Pulmonary artery endothelial cell (primary cell): Measurements from ENCODE around the gene RTBDN. TPM values are rescaled to one million over a fixed set of nuclear protein-coding genes. Genes with fewer than 3 reads are reported as not detected.
"Not testable (repeated sequence)": the region's sequence is repeated elsewhere in the genome, so short reads cannot be mapped to it uniquely, and the experiment has no call there.

ENCODE experiments used
- DNase-seq: peaks from one replicate; pipeline ENCODE4 v3.0.0-alpha.2; 2011; ENCODE audit warnings: low read depth, low spot score
- total RNA-seq: library from RNA; depleted of rRNA; stranded (reverse); fragments of >200 nt; gene quantifications from 2 replicates; pipeline ENCODE4 v1.2.3, GENCODE V29; 2014

RTBDN gene
- total RNA-seq, 1 donor from 2014 or later, result not detected

DNA sequence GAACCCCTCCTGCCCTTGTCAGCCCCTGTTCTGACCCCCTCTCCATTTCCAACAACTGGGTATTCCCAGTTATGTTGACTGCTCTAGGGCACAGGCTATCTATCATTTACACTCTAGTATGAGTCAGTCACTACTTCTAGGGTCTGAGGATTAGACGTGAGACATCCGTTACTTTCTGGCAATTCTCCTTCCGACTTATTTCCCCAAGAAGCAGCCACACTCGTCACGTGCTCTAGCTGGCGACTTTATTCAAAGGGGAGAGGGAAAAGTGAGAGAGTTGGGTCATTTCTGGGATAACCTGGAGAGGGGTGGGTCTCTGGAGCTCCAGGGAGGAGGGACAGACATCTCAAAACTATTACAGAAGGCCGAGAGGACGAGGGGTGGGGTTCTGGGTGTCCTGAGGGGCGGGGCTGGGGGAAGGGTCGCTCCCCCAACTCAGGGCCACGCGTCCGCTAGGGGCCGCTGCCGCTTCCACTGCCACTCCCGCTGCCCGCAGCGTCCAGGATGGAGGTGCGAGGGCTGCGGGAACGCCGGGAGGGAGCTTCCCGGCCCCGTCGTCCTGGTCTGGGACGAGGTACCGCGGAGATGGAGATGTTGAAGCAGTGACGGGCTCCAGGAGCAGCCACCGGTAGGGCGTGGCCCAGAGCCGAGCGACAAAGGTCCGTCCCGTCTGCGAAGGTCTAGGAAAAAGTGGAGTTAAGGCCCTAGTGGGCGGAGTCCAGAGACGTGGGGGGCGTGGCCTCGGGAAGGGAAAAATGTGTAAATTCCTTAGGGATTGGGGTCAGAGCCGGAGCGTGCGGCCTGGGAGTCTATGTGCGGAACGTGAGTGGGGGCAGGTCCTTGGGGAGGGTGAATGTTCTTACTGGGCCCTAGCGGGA, 8.9 kb downstream of the RTBDN start:
- DNase-seq, result no peak

DNA sequence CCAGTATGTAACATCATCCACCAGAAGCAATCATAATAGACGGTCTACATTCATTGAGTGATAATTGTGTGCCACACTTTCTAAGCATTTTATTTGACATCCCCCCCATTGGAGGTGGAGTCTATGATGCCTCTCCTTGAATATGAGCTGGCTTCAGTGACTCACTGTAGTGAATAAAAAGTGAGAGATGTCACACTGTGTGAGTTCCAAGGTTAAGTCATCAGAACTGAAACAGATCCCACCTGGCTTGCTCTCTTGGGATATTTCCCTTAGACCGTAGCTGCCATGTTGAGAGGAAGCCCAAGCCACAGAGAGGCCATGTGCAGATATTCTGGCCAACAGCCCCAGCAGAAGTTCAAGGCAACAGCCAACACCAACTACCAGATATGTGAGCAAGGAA, 12.6 kb downstream of the RTBDN start:
- DNase-seq, result no peak

DNA sequence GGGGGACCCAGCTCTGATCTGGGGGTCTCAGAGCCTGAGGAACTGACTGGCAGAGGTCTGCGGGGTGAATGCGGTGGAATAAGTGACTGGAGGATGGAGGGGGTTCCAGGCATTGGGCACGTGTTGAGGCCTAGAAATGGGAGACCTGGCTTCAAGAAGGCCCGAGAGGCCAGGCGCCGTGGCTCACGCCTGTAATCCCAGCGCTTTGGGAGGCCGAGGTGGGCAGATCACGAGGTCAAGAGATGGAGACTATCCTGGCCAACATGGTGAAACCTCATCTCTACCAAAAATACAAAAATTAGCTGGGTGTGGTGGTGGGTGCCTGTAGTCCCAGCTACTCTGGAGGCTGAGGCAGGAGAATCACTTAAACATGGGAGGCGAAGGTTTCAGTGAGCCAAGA, 16.6 kb downstream of the RTBDN start:
- DNase-seq, result not testable (repeated sequence)

DNA sequence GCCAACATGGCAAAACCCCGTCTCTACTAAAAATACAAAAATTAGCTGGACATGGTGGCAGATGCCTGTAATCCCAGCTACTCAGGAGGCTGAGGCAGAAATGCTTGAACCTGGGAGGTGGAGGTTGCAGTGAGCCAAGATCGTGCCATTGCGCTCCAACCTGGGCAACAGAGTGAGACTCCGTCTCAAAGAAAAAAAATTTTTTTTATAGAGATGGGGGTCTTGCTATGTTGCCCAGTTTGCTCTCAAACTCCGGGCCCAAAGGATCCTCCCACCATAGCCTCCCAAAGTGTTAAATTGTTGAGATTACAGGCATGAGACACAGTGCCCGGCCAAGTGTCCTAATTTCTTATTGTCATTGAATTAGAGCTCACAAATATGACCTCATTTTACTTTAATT, 17.2 kb downstream of the RTBDN start:
- not testable (repeated sequence) for DNase-seq

DNA sequence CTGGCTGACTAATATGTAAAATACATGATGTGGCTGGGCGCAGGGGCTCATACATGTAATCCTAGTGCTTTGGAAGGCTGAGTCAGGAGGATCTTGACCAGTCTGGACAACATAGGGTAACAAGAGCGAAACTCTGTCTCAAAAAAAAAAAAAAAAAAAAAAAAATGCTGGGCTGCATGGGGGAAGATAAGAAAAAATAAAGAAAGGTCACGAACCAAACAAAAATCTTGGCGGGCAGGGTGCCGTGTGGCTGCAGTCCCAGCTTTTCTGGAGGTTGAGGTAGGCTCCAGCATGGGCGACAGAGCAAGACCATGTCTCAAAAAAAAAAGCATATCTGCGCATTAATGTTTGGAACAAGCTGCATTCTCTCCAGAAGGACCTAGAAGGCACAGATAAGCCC, 19.3 kb downstream of the RTBDN start:
- no peak for DNase-seq

DNA sequence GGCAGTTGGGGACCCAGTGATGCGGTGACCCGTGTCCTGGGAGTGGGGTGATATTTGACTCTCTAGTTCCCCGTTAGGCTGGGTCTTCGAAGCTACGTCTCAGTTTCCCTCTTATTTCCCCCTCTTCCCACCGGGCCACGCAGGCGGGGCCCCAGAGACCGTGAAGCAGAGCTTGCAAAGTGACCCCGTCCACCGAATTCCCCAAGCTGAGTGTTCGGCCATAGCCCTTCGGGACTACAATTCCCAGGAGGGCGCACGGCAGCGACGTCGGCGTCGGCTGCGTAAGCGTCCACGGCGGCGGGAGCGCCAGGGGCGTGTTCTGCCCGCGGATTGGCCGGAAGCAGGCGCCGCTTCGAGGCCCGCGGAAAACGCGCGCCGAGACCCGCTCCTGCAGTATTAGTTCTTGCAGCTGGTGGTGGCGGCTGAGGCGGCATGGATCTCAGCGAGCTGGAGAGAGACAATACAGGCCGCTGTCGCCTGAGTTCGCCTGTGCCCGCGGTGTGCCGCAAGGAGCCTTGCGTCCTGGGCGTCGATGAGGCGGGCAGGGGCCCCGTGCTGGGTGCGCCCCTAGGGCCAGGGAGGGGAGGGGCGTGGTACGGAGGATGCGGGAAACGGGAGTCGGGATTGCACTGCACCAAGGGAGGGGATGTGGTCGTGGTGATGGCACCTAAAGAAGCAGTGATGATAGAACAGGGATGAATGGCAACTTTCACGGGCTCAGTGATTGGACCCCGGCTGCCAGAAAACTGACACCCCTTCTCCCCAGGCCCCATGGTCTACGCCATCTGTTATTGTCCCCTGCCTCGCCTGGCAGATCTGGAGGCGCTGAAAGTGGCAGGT, 27.9 kb downstream of the RTBDN start, which contains the start of gene RNASEH2A:
Gene RNASEH2A, plus strand, starts transcription at position 343 of the 840 bp plus-strand sequence. Its CDS starts 90 bp downstream, at position 433.
- DNase-seq, result peak; percentile 59

DNA sequence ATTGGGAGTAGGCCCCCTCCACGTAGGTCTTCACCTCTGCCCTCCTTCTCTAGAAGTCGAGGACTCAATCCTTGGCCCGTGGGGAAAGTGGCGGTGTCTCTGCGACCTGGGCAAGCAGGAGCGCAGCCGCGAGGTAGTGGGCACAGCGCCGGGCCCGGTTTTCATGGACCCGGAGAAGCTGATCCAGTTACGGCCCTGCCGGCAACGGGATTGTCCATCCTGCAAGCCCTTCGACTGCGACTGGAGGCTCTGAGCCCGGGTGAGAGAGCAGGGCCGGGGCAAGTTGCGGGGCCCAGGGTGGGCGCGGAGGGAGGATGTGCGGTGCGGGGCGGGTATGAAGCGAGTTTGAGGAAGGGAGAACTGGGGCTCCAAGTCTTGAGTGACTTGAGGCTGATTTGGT, 30.3 kb downstream of the RTBDN start:
- no peak for DNase-seq

DNA sequence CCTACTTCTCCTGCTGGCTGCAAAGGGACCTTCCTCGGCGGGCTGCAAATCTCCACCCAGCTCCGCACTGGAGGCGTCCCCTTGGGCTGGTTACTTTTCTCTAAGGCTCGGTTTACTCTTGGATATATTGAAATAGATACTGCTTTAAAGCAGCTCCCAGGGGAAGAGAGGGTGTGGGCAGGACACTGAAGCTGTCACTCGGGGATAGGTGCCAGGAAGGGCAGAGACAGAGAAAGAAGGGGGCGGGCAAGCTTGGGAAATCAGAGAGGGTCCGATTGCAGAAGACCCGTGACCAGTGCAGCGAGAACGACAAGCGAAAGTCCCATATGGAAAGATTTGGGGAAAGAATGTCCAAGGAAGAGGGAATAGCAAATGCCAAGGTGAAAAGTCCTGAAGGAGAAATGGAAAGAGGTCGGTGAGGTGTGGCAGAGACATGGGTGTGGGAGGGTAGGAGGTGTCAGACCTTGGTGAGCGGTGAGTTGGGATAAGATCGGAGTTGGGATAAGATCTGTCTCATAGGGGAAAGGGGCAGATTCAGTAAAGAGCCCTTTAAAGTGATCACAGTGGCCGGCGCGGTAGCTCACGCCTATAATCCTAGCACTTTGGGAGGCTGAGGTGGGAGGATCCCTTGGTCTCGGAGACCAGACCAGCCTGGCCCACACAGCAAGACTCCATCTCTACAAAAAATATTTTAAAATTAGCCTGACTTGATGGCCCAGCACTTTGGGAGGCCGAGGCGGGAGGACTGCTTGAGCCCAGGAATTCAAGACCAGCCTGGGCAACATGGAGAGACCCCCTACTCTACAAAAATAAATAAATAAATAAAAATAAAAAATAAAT, 31.9 kb downstream of the RTBDN start:
- no peak for DNase-seq

DNA sequence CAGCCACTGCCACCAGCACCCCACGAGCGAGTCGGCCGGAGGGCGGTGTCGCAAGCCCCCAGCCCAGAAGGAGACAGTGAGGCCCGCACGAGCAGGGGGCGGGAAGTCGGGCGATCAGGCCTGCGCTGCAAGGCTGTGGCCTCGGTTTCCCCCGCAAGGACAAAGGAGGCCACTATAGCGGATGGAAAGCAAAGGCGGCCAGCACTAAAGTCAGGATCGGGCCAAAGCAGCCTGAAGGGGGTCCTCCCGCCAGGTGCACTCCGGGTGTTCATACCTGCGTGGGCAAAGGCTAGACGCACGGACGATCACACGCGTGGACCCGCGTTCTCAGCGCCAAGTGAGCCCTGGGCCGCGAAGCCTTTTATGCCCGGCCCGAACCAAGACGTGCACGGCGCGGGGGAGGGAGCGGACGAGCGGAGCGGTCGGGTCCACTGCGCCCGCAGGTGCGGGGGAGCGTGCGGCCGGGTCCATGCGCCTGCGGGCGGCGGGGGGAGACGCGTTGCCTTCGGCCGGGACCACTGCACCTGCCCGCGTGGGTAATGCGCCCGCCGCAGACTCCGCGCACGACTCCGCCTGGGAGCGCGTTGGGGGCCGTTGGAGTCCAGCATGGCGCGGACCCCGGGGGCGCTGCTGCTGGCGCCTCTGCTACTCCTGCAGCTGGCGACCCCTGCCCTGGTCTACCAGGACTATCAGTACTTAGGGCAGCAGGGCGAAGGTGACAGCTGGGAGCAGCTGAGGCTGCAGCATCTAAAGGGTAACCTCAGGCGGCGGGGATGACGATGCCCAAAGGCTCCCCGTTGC, 32.7 kb downstream of the RTBDN start, which contains the start of the genes PRDX2 and THSD8:
Gene PRDX2, minus strand, starts transcription at position 335 of the 801 bp plus-strand sequence. CDS start 539 bp downstream, outside the sequence.
Gene THSD8, plus strand, starts transcription at position 604 of the 801 bp plus-strand sequence. Its CDS starts 3 bp downstream, at position 607.
- no peak for DNase-seq

DNA sequence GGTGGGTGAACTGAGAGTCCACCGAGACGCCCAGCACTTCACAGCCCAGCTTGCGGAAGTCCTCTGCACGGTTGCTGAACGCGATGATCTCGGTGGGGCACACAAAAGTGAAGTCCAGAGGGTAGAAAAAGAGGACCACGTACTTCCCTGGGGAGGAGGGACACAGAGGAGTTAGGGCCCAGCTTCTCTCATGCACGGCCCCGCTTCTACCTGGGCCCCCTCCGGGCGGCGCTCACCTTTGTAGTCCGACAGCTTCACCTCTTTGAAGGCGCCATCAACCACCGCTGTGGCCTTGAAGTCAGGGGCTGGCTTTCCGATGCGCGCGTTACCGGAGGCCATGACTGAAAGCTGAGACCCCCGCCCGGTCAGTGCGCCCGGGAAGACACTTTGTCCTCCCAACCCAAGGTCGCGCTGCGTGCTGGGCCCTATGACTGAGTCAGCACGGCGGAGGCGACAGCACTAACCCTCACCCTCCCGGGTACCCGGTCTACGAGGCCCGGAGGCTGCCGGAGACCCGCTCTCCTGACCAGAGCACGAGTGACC, 33.4 kb downstream of the RTBDN start:
- DNase-seq, result no peak

DNA sequence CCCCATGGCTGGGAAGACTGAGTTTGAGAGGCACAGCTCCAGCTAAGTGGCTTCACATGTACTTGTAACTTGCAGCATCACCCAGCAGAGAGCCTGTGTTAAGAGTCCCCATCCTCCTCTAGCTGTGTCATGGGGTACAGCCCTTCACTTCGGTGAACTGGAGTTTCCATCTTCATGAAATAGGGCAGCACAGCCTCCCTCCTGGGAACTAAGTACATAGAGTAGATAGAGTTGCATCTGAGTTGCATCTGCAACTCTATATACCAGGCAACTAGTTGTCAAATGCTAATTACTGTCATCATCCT, 34.0 kb downstream of the RTBDN start:
- DNase-seq, result no peak

DNA sequence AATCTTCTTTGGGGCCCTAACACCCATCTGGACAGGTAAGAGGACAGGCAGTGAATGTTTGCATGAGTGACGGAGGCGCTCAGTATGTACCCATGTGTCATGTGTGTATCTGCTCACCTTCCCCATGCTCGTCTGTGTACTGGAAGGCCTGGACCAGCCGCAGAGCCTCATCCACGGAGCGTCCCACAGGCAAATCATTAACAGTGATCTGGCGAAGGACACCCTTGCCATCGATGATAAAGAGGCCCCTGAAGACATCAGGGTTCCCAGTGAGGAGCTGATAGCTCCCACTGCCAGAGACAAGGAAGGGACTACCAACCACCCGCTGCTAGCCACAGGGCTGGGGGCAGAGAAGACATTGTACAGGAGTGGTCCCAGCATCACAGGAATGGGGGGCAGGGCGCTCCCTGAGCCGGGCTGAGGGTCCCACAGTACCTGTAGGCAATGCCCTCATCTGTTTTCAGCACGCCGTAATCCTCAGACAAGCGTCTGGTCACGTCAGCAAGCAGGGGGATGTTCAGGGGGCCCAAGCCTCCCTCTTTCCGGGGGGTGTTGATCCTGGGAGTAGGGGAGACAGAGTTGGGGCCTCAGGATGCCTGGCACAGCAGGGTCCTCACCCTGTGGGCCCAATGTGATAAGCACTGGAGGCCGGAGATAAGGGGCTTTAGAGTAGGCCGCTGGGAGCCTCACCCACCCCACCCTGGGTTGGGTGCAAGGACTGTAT, 34.5 kb downstream of the RTBDN start:
- no peak for DNase-seq

DNA sequence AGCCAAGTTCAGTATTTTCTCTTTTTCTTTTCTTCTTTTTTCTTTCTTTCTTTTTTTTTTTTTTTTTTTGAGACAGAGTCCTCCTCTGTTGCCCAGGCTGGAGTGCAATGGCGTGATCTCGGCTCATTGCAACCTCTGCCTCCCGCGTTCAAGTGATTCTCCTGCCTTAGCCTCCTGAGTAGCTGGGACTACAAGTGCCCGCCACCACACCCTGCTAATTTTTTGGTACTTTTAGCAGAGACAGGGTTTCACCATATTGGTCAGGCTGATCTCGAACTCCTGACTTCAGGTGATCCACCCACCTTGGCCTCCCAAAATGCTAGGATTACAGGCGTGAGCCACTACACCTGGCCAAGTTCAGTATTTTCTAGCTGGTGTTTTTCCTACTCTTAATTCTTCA, 36.8 kb downstream of the RTBDN start:
- DNase-seq, result not testable (repeated sequence)

DNA sequence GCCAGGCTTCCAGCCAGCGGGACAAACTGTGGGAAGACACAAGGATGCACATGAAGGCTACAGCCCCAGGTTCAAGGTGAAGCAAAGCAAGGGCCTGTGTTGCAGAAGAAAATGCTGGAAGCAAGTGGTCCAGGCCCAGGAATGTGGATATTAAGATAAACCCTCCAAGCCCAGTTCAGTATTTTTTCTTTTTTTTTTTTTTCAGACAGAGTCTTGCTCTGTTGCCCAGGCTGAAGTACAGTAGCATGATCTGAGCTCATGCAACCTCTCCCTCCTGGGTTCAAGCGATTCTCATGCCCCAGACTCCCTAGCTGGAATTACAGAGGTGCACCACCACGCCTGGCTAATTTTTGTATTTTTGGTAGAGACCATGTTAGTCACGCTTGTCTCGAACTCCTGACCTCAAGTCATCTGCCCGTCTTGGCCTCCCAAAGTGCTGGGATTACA, 37.2 kb downstream of the RTBDN start:
- no peak for DNase-seq

DNA sequence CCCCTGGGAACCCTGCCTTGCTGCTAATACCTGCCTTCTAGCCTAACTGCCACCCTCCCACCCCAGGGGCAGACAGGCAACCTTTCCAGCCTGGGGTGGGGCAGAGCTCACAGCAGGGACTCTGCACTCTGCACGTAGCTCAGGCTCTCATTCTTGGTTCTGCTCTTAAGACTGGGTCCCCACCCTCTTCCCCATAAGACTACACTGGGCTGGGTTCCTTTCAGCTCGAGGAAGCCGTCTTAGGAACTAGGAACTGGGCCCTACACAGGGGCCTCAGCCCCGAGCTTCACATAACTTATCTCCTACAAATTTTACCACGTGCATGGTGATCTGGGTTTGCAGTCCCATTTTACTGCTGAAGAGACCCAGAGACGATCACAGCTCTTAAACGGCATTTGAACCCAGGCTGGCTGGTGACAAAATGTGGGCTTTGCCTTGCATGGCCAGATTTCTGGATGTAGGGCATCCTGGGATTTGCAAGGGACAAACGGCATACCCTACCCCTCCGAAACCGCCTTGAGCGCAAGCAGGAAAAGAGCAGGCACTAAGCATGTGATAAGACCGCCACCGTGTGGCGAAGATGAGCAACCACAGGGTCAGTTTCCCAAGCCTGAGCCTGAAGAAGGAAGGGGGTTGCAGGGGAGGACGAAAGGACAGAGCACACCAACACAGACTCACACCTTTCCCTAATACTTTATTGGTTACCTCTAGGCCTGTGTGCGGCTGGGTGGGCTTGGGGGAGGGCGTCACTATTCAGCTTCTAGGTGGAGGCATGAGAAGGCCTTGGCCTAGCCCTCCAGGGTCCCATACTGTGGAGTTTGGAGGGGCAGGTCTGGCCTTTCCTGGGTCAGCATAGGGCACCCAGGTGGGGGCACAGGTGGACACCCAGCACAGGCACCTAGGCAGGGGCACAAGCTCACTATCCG, 38.0 kb downstream of the RTBDN start:
- peak; percentile 43 for DNase-seq

DNA sequence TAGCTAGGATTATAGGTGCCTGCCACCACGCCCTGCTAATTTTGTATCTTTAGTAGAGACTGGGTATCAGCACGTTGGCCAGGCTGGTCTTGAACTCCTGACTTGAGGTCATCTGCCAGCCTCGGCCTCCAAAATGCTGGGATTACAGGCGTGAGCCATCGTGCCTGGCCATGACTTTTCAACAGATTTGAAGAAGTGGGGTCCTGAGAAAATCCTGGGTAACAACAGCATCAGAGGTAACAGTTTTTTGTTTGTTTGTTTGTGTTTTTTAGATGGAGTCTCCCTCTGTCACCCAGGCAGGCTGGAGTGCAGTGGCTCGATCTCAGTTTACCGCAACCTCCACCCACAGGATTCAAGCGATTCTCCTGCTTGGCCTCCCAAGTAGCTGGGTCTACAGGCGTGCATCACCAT, 39.4 kb downstream of the RTBDN start:
- no peak for DNase-seq

DNA sequence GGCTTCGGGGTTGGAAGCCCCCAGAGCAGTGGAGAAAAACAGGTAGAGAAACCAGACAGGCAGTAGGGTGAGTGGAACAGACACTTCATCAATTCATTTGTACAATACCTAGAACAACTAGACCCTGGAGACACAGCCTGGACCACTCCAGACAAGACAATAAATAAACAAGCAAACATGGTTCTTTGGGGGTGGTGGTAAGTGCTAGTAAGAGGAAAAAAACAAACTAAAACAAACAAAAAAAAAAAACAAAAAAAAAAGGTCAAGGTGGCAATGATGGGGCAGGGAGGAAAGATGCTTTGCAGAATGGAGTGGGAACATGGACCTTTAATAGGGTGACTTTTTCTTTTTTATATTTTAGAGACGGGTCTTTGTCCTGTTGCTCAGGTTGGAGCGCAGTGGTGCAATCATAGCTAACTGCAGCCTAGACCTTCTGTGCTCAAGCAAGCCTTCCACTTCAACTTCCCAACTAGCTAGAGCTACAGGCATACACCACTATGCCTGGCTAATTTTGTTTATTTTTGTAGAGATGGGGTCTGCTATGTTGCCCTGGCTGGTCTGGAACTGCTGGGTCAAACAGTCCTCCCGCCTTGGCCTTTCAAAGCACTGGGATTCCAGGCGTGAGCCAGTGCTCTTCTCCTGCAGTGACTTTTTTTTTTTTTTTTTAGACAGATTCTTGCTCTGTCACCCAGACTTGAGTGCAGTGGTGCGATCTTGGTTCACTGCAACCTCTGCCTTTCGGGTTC, 40.0 kb downstream of the RTBDN start:
- DNase-seq, result no peak
